NCI-H1092 (cell line): ENCODE measurements around the gene GSTO2.
A peak's percentile ranks its signal among the peaks of the same experiment; 100 is the strongest.

ENCODE experiments used
- DNase-seq: peaks from one replicate; lab custom pipeline; 2025; lab: John Stamatoyannopoulos, UW

The GSTO2 gene

GRCh38 chr10:104326991-104327610, 58.1 kb downstream of the GSTO2 start:
- DNase-seq: no peak

- DNase-seq: no peak
These were observed 59.0 kb downstream of the GSTO2 start for GRCh38 chr10:104327745-104328645.

- DNase-seq: no peak
These were observed 59.6 kb downstream of the GSTO2 start for GRCh38 chr10:104328646-104328895.

GRCh38 chr10:104328896-104329710, 60.1 kb downstream of the GSTO2 start:
- DNase-seq: no peak

- DNase-seq: no peak
These were observed 60.8 kb downstream of the GSTO2 start for GRCh38 chr10:104329735-104330134.

GRCh38 chr10:104330168-104331110, 61.5 kb downstream of the GSTO2 start:
- no peak for DNase-seq

- DNase-seq: peak; percentile 30
These were observed 62.3 kb downstream of the GSTO2 start for GRCh38 chr10:104331208-104331838.

- no peak for DNase-seq
These were observed 63.5 kb downstream of the GSTO2 start for GRCh38 chr10:104332243-104333031.

GRCh38 chr10:104333032-104333727, 64.2 kb downstream of the GSTO2 start:
- no peak for DNase-seq

GRCh38 chr10:104333728-104334373, 64.9 kb downstream of the GSTO2 start:
- no peak for DNase-seq

- no peak for DNase-seq
These were observed 65.6 kb downstream of the GSTO2 start for GRCh38 chr10:104334561-104334960.

GRCh38 chr10:104334965-104335650, 66.1 kb downstream of the GSTO2 start:
- DNase-seq: no peak

- no peak for DNase-seq
These were observed 68.0 kb downstream of the GSTO2 start for GRCh38 chr10:104336821-104337467.

GRCh38 chr10:104337521-104337984, 68.6 kb downstream of the GSTO2 start:
- no peak for DNase-seq

GRCh38 chr10:104337985-104338735, 69.2 kb downstream of the GSTO2 start, which contains the start of gene ITPRIP:
Gene ITPRIP, minus strand, starts transcription at chr10:104338465. Its CDS starts 22,414 bp downstream, at chr10:104316051.
- no peak for DNase-seq

- DNase-seq: no peak
These were observed 70.6 kb downstream of the GSTO2 start for GRCh38 chr10:104339469-104340110.

GRCh38 chr10:104340111-104340526, 71.1 kb downstream of the GSTO2 start:
- DNase-seq: no peak
